GM10248 (cell line): ENCODE data around the gene MICAL3.

Source experiments
- CTCF ChIA-PET: fragments of 300-600 bp; sonication (Branson Sonifier 250); formaldehyde crosslinking; extraction: SDS; loops from one replicate; lab custom pipeline; 2021; ENCODE audit warnings: antibody characterized with exemption; lab: Yijun Ruan, JAX
- POLR2A ChIA-PET: fragments of 350-650 bp; sonication (Branson Sonifier 250); formaldehyde crosslinking; extraction: SDS; loops from one replicate; lab custom pipeline; 2020; ENCODE audit warnings: antibody characterized with exemption; lab: Yijun Ruan, JAX
- DNase-seq: peaks from one replicate; pipeline ENCODE4 v3.0.0; 2012; ENCODE audit errors: extremely low spot score
- CTCF ChIP-seq: IDR thresholded peaks from 2 replicates; pipeline ENCODE4 v1.5.1; 2012; ENCODE audit warnings: mild to moderate bottlenecking, low read depth; ENCODE audit errors: extremely low read depth, missing control alignments, control extremely low read depth

Gene MICAL3

DNA sequence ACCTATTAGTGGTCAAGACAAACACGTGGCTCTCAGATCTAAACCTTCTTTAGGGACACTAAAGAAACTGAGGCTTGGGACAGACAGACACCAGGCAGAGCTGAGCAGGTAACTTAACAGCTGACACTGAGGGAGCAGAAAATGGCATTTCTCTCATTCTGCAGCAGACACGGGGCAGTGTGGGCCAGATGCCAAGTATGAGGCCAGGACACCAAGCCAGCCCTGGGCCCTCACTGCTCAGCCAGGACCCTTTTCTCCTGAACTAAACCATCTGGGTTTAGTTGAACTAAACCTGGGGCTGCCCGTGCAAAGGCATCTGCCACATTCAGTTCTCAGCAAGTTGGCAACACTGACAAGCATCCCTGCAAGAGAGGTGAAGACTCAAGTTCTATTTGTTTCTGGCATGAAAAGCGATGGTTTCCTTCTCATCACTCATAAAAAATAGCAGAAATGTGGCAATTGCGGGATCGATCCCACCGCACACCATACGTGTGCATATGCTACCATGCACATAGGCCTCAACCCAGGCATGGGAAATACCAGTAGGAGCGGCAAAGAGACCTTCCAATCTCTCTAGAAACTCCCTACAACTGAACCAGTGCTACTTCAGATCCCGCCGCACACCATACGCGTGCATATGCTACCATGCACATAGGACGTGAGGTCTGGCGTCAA is 150.0 kb downstream of the MICAL3 start:
- no peak for DNase-seq
- CTCF ChIA-PET: interaction anchor here (1.3 kb wide), 1 partner anchor 44 kb away, joined by 3 read pairs; no protein-coding TSS in a partner anchor
- POLR2A ChIA-PET: no interaction called here

DNA sequence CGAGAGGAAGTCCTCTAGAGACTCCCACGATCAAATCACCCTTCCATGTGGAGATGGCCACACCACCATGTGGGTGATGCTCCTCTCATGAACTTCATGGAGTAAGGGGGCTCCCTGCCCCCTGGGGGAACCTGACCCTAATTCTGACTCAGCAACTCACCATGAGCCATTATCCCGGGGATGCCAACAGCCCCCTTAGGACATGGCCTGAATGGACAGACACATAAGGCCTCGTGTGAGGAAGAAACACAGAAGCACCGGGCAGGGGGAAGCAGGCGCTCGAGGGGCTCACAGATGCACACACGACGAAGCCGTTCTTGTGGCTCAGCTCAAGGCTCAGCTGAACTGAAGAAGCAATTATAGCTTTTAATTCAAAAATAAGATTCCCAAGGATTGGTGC is 150.6 kb downstream of the MICAL3 start:
- DNase-seq: no peak
- ChIA-PET POLR2A (no interaction called here), CTCF (interaction anchor here (1.3 kb wide), 1 partner anchor 43 kb away, joined by 3 read pairs; no protein-coding TSS in a partner anchor)
- TF ChIP-seq CTCF: no peak

More for the DNA sequence above, 150.0 kb downstream of the MICAL3 start:
- no peak for TF ChIP-seq CTCF

- DNase-seq: no peak
- POLR2A ChIA-PET: no interaction called here
- CTCF ChIA-PET: interaction anchor here (1.3 kb wide), 1 partner anchor 43 kb away, joined by 3 read pairs; no protein-coding TSS in a partner anchor
- no peak for TF ChIP-seq CTCF
Measured at GRCh38 chr22:17873116-17873515, 151.2 kb downstream of the MICAL3 start.

DNA sequence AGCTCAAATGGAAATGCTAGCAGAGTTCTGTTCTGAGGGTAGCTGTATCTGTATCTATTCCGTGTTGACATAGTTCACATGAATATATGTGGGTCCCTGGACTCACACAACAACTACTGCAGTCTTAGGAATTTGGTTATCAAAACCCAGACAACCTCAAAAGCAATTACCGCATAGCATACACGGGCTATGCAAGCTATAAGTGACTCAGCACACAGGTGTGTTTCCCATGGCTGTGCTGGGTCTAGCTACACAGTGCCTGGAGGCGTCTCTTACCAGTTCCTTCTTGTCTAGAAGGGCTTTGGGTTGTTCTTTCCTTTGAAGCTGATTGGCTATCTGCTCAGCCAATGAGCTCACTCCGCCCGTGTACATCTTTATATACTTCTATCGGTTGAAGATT is 151.9 kb downstream of the MICAL3 start:
- DNase-seq: no peak
- TF ChIP-seq CTCF: no peak
- POLR2A ChIA-PET: no interaction called here
- CTCF ChIA-PET: interaction anchor here (0.8 to 1.3 kb wide), 3 partner anchors 10 to 14 kb away, joined by 3 read pairs; no protein-coding TSS in a partner anchor

DNA sequence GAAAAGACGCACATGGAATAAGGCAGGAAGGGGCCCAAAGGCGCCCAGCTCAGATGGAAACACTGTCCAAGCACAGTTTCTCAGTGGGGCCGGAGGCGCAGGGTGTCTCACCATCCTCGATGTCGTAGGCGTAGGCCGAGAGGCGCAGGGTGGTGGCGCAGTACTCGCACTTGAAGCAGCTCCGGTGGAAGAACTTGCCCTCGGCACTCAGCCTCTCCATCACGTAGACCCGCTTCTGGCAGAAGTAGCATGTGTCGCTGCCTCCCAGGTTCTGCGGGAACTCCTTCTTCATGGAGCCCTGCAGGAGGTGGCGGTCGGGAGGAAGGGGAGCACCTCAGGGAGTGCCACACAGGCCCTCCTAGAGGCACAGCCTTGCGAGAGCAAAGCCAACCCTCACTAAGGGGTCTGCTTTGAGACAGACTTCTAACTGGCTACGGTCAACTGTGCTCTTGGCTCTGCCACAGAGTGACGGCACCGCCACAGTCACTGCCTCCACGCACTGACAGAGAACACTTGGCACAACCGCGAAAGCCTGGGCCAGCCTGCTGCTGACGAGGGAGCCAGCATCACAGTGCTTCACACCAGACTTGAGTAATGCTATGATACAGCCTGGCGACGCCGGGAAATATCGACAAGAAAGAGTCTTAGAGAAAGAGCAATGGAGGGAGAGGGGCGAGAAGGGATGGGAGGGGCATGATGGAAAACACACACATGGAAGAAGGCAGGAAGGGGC is 152.5 kb downstream of the MICAL3 start:
- TF ChIP-seq CTCF: no peak
- CTCF ChIA-PET: interaction anchor here (0.8 to 1.3 kb wide), 3 partner anchors 10 to 15 kb away, joined by 3 read pairs; no protein-coding TSS in a partner anchor
- POLR2A ChIA-PET: no interaction called here
- DNase-seq: no peak

DNA sequence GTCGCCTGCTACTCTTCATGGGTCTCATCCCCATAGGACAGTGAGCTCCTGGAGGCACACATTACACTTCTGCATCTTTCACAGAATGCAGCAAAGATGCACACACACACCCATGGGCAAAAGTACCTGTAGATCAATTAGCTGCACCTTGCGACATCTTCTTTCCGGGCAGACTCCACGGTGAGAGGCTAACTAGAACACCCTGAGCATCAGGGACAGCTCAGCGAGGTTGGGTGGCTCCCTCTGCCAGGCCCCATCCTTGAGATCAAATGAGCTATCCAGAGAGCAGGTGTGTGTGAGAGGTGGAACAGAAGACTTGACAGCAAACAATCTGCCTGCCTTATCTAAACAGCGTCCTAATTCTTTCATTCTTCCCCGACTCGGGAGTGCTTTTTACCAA is 154.0 kb downstream of the MICAL3 start:
- no peak for DNase-seq
- no peak for TF ChIP-seq CTCF
- ChIA-PET CTCF (interaction anchor here (1.6 to 2.1 kb wide), 2 partner anchors 14 to 206 kb away, joined by 6 to 7 read pairs; no protein-coding TSS in a partner anchor), POLR2A (no interaction called here)
